ENCODE measurements around the gene KIZ.

GRCh38 chr20:21126581-21126870 lies 644 bp downstream of the KIZ start:
- TF ChIP-seq CTCF (IDR thresholded peaks at IDR 0.05), result no peak
- no peak for TF ChIP-seq EZH2 (IDR thresholded peaks at IDR 0.05; ENCODE audit: borderline replicate concordance, insufficient read depth, low read depth, low read length, poor library complexity, severe bottlenecking)
